ENCODE data around the gene FGGY.

Gene FGGY

GRCh38 chr1:59751801-59752200, 454.9 kb downstream of the FGGY start:
- DNase-seq, result no peak

DNA sequence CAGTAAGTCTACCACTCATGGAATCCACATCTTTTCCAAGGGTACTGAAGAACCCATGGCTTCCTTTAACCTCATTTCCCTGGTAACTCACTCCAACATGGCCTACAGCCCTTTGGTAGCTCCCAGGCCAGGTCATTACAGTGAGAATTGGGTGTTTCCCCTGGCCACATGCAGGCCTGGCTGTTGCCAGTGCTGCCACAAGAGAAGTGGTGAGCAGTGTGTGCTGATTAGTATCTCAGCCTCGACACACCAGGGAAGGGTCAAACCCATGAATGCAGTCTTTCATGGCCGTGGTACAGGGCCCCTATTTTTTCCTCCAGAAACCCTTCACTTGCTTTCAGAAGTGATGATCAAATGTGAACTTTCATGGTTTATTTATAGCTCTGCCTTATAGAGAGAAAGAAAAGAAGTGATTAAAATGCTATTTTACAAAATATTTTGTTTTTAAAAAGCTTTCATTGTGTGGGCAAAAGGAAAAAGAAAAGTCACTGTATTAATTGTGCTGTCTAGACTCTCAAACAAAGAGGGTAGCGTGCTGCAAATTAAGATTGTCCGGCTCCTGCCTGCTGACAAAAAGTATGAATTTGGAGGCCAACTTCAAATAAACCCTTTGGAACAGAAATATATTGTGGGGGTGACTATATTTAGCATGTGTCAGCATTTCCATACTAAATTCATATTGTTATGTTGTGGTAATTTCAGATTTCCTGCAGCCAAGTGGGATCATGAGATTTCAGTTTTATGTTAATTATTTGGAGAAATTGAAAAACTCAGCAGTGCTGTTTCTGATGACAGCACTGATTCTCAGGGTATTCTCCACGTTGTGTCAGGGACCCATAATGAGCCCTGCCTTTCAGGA, 455.9 kb downstream of the FGGY start:
- no peak for DNase-seq

DNA sequence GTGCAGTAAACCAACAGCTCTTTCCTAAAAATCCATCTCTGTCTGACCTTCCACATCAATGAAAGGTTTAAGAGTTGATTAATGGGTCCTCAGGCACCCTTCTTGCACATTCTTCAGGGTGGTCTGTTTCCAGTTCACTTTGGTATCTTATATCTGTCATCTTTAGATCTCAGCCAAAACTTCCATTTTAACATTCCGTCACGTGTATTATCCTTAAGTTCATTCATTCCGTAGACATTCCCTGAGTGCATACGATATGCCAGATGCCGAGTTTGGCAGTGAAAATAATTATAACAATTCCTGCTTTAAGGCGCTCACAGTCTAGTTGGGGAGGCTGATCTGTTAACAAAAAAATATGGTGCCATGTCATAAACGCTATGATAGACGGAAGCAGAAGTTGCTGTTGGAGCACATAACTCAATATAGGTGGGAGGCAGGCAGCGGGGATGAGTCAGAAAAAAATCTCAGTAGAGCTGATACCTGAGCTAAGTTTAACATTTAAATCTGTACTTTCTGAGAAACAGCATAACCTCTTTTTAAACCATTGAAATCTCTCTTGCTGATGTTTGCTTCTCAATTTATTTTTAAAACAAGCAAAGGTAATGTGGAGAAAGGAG, 458.3 kb downstream of the FGGY start:
- DNase-seq, result no peak

DNA sequence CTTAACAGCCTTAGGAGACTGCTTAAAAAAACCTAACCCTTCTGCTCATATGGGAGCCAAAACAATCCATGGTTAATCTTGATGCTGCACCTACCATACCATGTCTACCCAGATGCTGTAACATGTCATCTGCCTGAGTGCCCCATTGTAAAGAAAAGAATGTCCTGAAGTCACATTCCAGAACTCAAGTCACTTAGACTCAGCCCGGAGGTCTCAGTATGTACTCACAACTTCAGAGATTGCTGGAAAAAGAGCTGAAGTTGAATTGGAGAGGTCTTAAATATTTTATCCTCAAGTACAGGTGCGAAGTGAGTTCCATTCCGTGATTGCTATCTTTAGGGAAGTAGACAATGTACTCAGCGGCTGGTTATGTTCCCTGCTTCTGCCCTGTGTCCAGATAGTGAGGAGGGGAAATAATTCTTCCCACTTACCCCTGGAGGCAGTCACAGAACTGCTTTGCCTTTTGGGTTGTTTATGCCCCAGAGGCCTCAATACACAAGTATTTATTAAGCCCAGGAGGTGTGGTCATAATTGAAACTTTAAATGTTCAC, 460.4 kb downstream of the FGGY start:
- DNase-seq, result no peak

GRCh38 chr1:59759156-59759925, 462.4 kb downstream of the FGGY start:
- peak; percentile 77 for DNase-seq

DNA sequence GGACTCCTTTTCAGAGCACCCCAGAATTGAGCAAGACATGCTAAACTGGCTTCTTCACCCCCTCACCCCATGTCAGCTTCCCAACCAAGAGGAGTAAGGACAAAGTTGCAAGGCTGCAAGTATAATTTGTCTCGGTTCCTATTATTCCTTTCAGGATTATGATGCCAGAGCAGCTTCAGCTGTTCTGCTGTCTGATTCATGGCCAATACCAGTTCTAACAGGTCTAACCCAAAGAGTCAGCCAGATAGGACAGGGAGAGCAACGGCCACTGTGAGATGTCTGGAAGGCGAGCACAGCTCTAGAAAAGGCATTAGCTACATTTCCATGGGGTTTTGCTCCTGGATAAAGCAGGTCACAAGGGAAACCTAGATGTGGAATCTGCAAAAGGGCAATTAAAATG, 464.5 kb downstream of the FGGY start:
- DNase-seq, result no peak

GRCh38 chr1:59763418-59763817, 466.5 kb downstream of the FGGY start:
- no peak for DNase-seq

GRCh38 chr1:59765011-59765730, 468.3 kb downstream of the FGGY start:
- DNase-seq, result peak; percentile 3

GRCh38 chr1:59766227-59766855, 469.4 kb downstream of the FGGY start:
- no peak for DNase-seq

DNA sequence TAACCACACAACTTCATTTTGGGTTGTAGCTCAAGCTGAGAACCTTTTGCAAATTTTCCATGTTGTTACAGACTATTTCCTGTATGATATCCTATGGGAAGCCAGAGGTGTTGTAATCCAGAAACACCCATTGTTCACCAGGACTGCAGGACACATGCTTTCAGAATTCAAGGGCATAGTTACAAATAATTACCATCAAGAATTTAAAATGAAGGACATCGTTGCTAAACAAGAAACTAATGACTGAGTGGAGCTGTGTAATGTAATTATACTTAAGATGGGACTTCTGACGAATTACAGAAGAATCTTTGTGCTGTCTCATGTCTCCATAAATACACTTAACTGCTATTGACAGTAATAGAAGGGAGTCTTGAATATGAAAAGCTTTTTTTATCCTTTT, 470.2 kb downstream of the FGGY start:
- no peak for DNase-seq

GRCh38 chr1:59768792-59769735, 472.2 kb downstream of the FGGY start:
- DNase-seq, result no peak

DNA sequence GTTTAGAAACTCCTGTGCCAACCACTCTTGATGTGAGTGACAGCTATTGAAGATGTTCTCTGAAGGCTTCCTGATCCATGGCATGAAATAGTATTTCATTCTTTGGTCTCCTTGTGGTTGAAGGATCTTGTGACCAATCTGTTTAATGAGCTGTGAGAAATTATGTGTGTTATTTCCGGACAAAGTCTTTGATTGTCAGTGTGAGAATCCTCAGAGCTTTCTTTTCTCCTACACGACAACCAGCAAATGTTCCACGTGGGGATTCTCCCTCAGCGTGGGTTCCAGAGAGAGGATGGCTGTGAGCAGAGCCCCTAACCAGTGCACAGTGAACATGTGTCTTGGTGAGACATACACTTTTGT, 472.8 kb downstream of the FGGY start:
- no peak for DNase-seq

- no peak for DNase-seq
Observed at GRCh38 chr1:59771361-59771760, 474.5 kb downstream of the FGGY start.

GRCh38 chr1:59775480-59775879, 478.6 kb downstream of the FGGY start:
- DNase-seq, result no peak

DNA sequence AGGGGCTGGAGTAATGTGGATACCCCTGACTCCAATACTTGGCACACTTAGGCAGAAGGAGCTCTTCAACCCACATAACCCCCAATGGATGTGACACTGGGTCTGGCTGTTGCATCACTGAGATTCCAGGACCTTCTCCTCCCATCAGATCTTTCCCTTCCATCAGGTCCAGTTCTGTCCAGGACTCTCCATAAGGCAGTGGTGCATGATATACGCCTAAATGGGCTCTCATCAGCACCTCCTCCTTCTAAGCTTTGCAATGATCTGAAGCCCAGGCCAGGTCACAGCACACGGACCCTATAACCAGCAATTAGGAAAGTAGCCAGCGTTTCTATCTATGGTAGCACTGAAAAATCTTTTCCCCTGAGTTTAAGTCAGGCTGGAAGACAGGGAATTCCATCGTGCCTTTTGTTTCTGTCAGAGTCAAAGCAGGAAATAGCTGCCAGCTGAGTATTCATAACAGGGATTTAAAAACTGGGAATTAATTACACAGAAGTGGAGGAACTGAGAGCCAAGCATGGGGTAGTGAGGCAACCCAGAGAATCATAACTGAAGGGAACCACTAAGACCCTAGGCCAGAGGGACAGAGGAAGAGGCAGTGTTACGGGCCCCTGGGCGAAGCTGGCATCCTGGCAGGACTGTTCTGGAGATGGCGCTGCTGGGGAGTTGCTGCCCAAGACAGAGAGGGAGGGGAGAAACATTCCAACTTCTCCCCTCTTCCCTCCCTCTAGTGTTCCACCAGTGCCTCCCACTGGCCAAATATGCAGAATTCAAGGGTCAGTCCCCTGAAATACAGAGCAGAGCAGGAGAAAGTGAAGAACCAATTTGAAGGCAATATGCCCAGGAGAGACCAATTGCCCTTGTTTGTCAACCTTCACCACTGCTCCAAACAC, 480.3 kb downstream of the FGGY start:
- no peak for DNase-seq

DNA sequence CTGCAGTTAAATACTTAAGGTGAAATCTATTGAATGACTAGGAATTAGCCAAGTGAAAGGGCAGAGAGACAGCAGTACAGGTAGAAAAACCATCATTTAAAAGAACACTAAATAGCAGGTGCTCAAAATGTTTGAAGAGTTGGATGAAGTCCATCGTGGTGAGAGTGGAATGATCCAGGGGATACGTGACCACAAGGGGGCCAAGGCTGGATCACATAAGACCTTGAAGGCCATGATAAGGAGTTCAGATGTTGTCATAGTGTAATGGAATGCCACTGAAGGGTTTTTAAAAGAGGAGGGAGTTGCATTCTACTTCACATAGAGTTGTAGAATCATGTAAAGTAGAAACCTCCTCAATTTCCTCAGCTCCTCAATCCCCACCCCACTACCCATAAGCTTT, 483.1 kb downstream of the FGGY start:
- peak; percentile 45 for DNase-seq

GRCh38 chr1:59788825-59789224, 491.9 kb downstream of the FGGY start:
- DNase-seq, result no peak

GRCh38 chr1:59798600-59798999, 501.7 kb downstream of the FGGY start:
- no peak for DNase-seq

GRCh38 chr1:59803458-59804038, 506.7 kb downstream of the FGGY start:
- peak; percentile 59 for DNase-seq

GRCh38 chr1:59804301-59804700, 507.4 kb downstream of the FGGY start:
- DNase-seq, result no peak
